Esophagus muscularis mucosa (tissue), 3 donors: ENCODE measurements around the gene IGFL4.

ENCODE experiments used
- CTCF ChIP-seq, 3 experiments: fragments of 200-600 bp in 2 of 3; fragments of 450-650 bp in 1 of 3; sonication (generic) in 2 of 3; IDR thresholded peaks; one replicate each; pipeline ENCODE4 v1.5.1; 2017 to 2019; ENCODE audit warnings: antibody characterized with exemption in 3 of 3, mild to moderate bottlenecking in 2 of 3, moderate library complexity in 1 of 3
- POLR2A ChIP-seq: fragments of 450-650 bp; IDR thresholded peaks from one replicate; pipeline ENCODE4 v1.6.1; 2017; ENCODE audit warnings: antibody characterized with exemption, moderate library complexity, mild to moderate bottlenecking, low read depth

GRCh38 chr19:46023311-46023779 is 17.5 kb downstream of the IGFL4 start:
- TF ChIP-seq POLR2A (no peak), CTCF (IDR thresholded peaks at IDR 0.05) (no peak)
